GM23248 (cell line): ENCODE results near the gene ATP2C1.

ENCODE experiments used
- EZH2 ChIP-seq: fragments of 200-600 bp; sonication (generic); IDR thresholded peaks from 2 replicates; pipeline ENCODE4 v1.6.1; 2018; ENCODE audit warnings: antibody characterized with exemption, mild to moderate bottlenecking; ENCODE audit not compliant: insufficient read depth, poor library complexity, severe bottlenecking
- EZH2phosphoT487 ChIP-seq: fragments of 200-600 bp; sonication (generic); IDR thresholded peaks from 2 replicates; pipeline ENCODE4 v1.6.1; 2018; ENCODE audit warnings: antibody characterized with exemption, moderate library complexity, mild to moderate bottlenecking, low read depth; ENCODE audit not compliant: insufficient read depth

DNA sequence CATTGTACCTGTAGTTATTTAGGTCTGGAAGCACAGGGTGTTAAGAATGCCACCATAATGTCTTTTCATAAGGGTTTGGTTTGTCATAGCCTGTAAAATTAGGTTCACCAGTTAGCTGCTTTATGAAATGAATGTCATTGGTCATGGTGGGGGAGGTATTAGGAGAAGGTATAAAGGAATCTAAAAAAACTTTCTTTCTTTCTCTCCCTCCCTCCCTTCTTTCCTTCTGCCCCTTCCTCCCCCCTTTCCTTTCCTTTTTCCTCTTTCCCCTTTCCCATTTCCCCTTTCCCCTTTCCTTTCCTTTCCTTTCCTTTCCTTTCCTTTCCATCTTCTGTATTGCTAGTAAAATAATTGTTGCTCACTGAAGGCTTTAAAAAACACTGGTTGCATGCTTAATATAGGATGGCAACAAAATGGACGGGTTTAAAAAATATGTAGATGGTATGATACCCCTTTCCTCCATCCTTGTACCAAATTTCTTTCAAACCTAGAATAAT is 9.6 kb downstream of the ATP2C1 start:
- no peak for TF ChIP-seq EZH2phosphoT487
- TF ChIP-seq EZH2 = no peak
